PFSK-1 (cell line): ENCODE data around the gene NAMPT.

Experiments
- FOXP2 ChIP-seq: optimal IDR thresholded peaks from 2 replicates; pipeline ENCODE3; 2011; ENCODE audit warnings: borderline replicate concordance, control low read depth, inconsistent platforms; ENCODE audit not compliant: insufficient read depth; ENCODE audit errors: extremely low read length, extremely low read depth
- POLR2AphosphoS5 ChIP-seq: IDR thresholded peaks from 2 replicates; pipeline ENCODE4 v1.6.1; 2012; ENCODE audit warnings: low read depth, mild to moderate bottlenecking, control low read depth, low read length, moderate library complexity
- REST ChIP-seq, 2 experiments: IDR thresholded peaks; 2 replicates each; pipeline versions ENCODE4 v1.6.1 to v1.8.0; 2011 to 2012; ENCODE audit warnings: low read depth in 2 of 2, low read length in 2 of 2, control low read depth in 1 of 2, inconsistent platforms in 1 of 2, mild to moderate bottlenecking in 1 of 2, moderate library complexity in 1 of 2; ENCODE audit not compliant: insufficient read depth in 1 of 2
- SIN3A ChIP-seq: IDR thresholded peaks from 2 replicates; pipeline ENCODE4 v1.6.1; 2012; ENCODE audit warnings: mild to moderate bottlenecking, low read length, moderate library complexity, borderline replicate concordance; ENCODE audit not compliant: insufficient read depth
- TAF1 ChIP-seq: IDR thresholded peaks from 2 replicates; pipeline ENCODE4 v1.6.1; 2012; ENCODE audit warnings: low read length, control low read depth, borderline replicate concordance; ENCODE audit not compliant: insufficient read depth

Gene NAMPT

GRCh38 chr7:106282852-106283251 is 1.9 kb downstream of the NAMPT start:
- TF ChIP-seq TAF1 (no peak), POLR2AphosphoS5 (no peak), FOXP2 (no peak), SIN3A (no peak), REST (IDR thresholded peaks at IDR 0.05; ENCODE audit: insufficient read depth in 1 of 2, low read depth in 2 of 2, low read length in 2 of 2) (no peak)

GRCh38 chr7:106282390-106282789 is 2.4 kb downstream of the NAMPT start:
- TF ChIP-seq REST (IDR thresholded peaks at IDR 0.05; ENCODE audit: insufficient read depth in 1 of 2, low read depth in 2 of 2, low read length in 2 of 2) (no peak), SIN3A (no peak), FOXP2 (no peak), TAF1 (no peak), POLR2AphosphoS5 (no peak)

GRCh38 chr7:106281585-106282318 is 3.0 kb downstream of the NAMPT start:
- no peak for TF ChIP-seq POLR2AphosphoS5
- TF ChIP-seq REST (IDR thresholded peaks at IDR 0.05; ENCODE audit: insufficient read depth in 1 of 2, low read depth in 2 of 2, low read length in 2 of 2), result no peak
- no peak for TF ChIP-seq TAF1
- TF ChIP-seq SIN3A, result no peak
- TF ChIP-seq FOXP2, result no peak

GRCh38 chr7:106281127-106281526 is 3.7 kb downstream of the NAMPT start:
- TF ChIP-seq FOXP2, result no peak
- no peak for TF ChIP-seq SIN3A
- no peak for TF ChIP-seq REST (IDR thresholded peaks at IDR 0.05; ENCODE audit: insufficient read depth in 1 of 2, low read depth in 2 of 2, low read length in 2 of 2)
- TF ChIP-seq TAF1, result no peak
- TF ChIP-seq POLR2AphosphoS5, result no peak
